ENCODE measurements around the gene DGUOK.
A peak's percentile ranks its signal among the peaks of the same experiment; 100 is the strongest.
"Not testable (repeated sequence)": the region's sequence is repeated elsewhere in the genome, so short reads cannot be mapped to it uniquely, and the experiment has no call there.

The DGUOK gene

GRCh38 chr2:73921581-73921980 lies 5.1 kb upstream of the DGUOK start:
- DNase-seq = no peak

DNA sequence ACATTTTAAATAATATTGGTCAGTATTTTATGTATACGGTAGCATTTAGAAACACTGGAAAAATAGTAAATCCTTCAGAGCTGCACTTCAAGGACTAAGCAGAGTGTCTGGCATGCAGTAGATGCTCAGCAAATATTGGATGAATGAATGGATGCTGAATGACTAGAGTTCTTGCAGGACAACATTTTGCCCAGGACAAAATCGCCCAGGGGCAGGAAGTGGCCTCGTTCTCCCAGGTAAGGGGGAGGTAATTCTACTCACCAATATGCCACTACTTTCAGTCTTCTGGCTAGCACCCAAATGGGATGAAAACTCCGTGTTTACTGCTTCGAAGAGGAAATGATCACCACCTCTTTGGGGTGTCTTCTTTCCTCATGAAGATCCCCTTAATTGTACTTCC lies 4.0 kb upstream of the DGUOK start:
- no peak for DNase-seq

GRCh38 chr2:73925033-73925704 lies 1.5 kb upstream of the DGUOK start:
- peak; percentile 26 for DNase-seq

- DNase-seq = no peak
Observed at GRCh38 chr2:73925853-73926492, 707 bp upstream of the DGUOK start.

DNA sequence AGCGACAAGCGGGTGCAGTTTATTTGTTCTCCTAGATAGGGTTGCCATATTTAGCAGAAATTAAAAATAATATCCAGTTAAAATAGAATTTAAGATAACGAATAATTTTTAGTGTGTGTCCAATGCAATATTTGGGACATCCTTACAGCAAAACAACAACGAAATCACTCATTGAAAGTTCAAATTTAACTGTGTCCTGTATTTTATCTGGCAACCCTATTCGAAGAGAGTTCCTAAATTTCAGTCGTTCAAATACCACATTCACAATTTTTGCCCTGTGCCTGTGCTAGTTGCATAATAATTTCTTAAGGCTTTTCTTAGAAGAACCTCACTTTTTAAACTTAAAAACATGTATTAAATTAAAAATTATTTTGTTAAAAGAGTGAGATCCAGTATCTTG lies 664 bp downstream of the DGUOK start:
- DNase-seq = no peak

- no peak for DNase-seq
Observed at GRCh38 chr2:73928963-73929347, 2.3 kb downstream of the DGUOK start.

- DNase-seq = no peak
Observed at GRCh38 chr2:73930386-73930785, 3.7 kb downstream of the DGUOK start.

DNA sequence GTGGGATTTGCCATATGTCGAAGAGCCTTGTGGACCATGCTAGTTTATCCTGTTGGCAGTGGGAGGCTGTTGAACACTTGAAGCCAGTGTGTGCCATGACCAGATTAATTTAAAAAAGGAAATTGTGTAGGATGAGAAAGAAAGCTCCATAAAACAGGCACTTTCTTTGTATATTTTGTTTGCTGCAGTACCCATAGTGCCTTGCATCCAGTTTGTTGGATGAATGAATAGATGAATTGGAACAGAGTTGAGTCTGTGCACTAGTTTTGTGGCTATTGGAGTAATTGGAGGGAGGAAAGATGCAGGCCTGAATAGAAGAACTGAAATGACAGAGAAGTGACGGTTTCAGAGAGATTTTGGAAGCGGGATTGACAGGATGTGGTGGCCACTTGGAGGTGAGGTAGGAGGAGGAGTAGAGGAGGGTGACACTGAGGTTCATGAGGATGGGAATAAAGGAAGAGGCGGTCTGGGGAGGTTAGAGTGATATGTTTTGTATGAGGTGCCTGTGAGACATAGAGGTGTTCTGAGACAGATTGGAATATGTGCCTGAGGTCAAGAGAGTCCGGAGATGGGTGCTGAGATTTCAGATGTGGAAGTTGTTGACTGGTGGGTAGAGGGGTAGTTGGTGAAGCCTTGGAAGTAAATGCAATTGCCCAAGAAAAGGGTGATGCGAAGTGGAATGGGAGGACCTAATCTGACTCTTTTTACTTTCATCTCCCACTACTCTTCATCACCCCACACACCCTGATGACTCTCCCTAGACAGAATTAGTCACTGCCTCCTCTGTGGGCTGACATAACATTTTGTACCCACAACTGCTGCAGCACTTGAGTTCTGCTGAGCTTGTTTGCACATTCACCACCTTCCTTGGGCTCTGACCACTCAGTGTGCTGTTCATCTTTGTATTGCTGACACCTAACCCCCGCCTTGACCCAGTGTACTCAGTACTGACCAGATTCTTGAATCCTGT lies 5.1 kb downstream of the DGUOK start:
- peak; percentile 76 for DNase-seq

DNA sequence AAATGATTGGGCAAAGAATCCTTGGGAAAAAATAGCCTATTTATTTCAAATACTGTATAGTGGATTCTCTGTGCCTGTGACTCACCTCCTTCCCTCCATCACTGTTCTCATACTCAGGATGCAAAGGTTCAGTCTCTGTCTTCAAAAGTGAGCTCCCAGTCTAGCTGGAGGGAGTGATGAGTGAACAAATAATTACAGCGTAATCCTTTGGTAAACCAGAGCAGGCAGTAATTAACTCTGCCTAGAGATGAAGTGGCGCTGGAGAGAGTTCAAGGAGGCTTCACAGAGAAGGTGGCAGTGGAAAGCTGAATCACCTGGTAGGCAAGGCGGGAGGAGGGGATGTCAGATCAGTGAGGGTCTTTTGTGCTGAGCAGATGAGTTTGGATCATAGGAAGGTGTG lies 6.5 kb downstream of the DGUOK start:
- no peak for DNase-seq

- DNase-seq = no peak
Observed at GRCh38 chr2:73935641-73936040, 9.0 kb downstream of the DGUOK start.

DNA sequence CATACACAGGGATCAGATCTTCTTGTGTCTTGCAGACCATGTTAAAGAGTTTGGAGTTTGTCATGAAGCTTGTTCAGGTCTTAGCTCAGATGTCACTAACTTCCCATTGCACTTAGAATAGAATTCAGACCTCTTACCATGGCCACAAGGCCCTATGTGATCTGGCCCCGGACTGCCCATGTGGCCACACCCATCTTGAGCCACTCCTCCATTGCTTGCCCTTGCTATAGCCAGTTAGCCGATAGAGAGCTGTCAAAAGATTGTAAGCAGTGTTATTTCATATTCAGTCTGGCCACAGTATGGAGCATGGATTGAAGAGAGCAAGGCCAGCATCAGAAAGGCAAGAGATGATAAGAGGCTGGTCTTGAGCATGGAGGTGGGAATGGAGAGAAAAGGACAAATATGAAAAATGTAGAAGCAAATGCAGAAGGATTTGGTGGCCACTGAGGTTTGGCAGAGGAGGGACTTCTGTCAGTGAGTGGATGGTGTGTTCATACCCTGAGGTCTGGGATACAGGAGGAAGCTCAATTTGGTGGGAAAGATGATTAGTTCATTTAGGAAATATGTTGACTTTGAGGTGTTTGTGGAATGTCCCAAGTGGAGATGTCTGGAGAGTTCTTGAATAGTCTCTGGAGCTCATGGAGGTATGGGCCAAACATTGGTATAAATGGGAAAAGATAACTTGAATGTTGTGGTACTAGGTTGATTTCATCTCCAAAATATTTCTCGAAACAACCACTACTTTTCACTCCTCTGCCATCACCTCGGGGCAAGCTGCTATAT lies 10.6 kb downstream of the DGUOK start:
- peak; percentile 16 for DNase-seq

- DNase-seq = peak; percentile 40
Observed at GRCh38 chr2:73937899-73938298, 11.2 kb downstream of the DGUOK start.

- no peak for DNase-seq
Observed at GRCh38 chr2:73938718-73939352, 12.2 kb downstream of the DGUOK start.

DNA sequence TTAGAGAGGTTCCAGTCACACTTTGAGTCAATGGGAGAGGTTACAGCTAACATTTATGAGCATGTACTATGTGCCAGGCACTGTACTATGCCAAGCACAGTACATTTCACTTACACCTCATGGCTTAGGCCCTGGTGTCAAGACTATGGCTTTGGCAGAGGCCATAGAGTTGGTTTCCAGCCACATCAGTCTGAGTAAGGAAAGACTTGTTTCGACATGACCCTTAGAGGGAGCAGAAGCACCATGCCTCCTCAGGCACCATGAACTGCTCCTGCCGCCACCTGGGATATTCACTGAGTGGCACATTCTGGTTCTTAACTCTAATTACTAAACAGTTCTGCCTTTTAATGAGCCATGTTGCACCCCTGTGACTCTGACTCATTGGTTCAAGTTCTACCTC lies 12.7 kb downstream of the DGUOK start:
- DNase-seq = peak; percentile 30

- DNase-seq = not testable (repeated sequence)
Observed at GRCh38 chr2:73940066-73940465, 13.4 kb downstream of the DGUOK start.

GRCh38 chr2:73942664-73943063 lies 16.0 kb downstream of the DGUOK start:
- DNase-seq = no peak

GRCh38 chr2:73944714-73945113 lies 18.0 kb downstream of the DGUOK start:
- no peak for DNase-seq

GRCh38 chr2:73946215-73946614 lies 19.5 kb downstream of the DGUOK start:
- no peak for DNase-seq

DNA sequence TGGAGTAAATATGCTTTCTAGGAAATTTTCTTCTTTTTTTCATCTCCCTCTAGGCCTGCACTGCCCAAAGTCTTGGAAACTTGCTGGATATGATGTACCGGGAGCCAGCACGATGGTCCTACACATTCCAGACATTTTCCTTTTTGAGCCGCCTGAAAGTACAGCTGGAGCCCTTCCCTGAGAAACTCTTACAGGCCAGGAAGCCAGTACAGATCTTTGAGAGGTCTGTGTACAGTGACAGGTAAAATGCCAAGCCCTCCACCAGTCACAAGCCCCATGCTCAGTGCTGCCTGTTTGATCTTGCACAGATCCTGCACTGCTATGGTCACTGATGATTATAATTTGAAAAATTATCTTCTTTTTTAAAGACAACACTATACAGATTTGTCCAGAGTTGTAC lies 20.0 kb downstream of the DGUOK start:
- DNase-seq = no peak

GRCh38 chr2:73947412-73948018 lies 20.8 kb downstream of the DGUOK start:
- DNase-seq = no peak

- DNase-seq = no peak
Observed at GRCh38 chr2:73949802-73950201, 23.1 kb downstream of the DGUOK start.

Data from inflammatory macrophage treated with lipopolysaccharide for 4 hours (primary cell).